HEK293 (cell line): ENCODE measurements around the gene AKAP8.

Source experiments
- CTCF ChIA-PET: fragments of 350-600 bp; formaldehyde crosslinking; extraction: SDS; loops from one replicate; lab custom pipeline; 2021; ENCODE audit warnings: antibody characterized with exemption; lab: Yijun Ruan, JAX
- POLR2A ChIA-PET: fragments of 300-600 bp; formaldehyde crosslinking; extraction: SDS; loops from one replicate; lab custom pipeline; 2020; ENCODE audit warnings: antibody characterized with exemption, inconsistent platforms; lab: Yijun Ruan, JAX
- H3K27ac ChIP-seq: fragments of 200-500 bp; sonication (Bioruptor generic); 2 replicates; pipeline ENCODE4 v1.5.1; 2014; ENCODE audit warnings: low read depth, low read length, control low read depth, inconsistent platforms; ENCODE audit errors: extremely low read depth
- H3K36me3 ChIP-seq, 2 experiments: fragments of 200-500 bp in 1 of 2; sonication (Bioruptor generic) in 1 of 2; 1 replicate in 1 of 2; 2 replicates in 1 of 2; pipeline ENCODE4 v1.5.1; 2014 to 2017; ENCODE audit warnings: inconsistent platforms in 2 of 2, low read length in 2 of 2; ENCODE audit not compliant: control insufficient read depth in 2 of 2, insufficient read depth in 1 of 2
- H3K4me1 ChIP-seq: fragments of 200-500 bp; sonication (Bioruptor generic); 2 replicates; pipeline ENCODE4 v1.5.1; 2014; ENCODE audit warnings: mild to moderate bottlenecking, low read length, inconsistent platforms; ENCODE audit not compliant: control insufficient read depth, insufficient read depth
- H3K4me3 ChIP-seq: 2 replicates; pipeline ENCODE4 v1.5.1; 2011; ENCODE audit warnings: low read depth, mild to moderate bottlenecking, control low read depth, low read length, moderate library complexity
- H3K9me3 ChIP-seq: fragments of 200-500 bp; sonication (Bioruptor generic); 2 replicates; pipeline ENCODE4 v1.5.1; 2014; ENCODE audit warnings: low read depth, low read length, inconsistent platforms; ENCODE audit not compliant: control insufficient read depth, insufficient read depth
- GLIS1 ChIP-seq: fragments of 450-650 bp; formaldehyde crosslinking; IDR thresholded peaks from 2 replicates; pipeline ENCODE4 v1.5.1; 2016; ENCODE audit warnings: missing biosample characterization, missing genetic modification characterization
- KLF7 ChIP-seq: fragments of 450-650 bp; formaldehyde crosslinking; IDR thresholded peaks from 2 replicates; pipeline ENCODE4 v1.5.1; 2016; ENCODE audit warnings: missing biosample characterization, missing genetic modification characterization, borderline replicate concordance
- MEIS1 ChIP-seq: sonication (generic); formaldehyde crosslinking; IDR thresholded peaks from 2 replicates; pipeline ENCODE4 v1.8.1; 2022; ENCODE audit warnings: missing genetic modification reagents, mild to moderate bottlenecking, borderline replicate concordance
- PRDM1 ChIP-seq: fragments of 450-650 bp; formaldehyde crosslinking; IDR thresholded peaks from 2 replicates; pipeline ENCODE4; 2016; ENCODE audit warnings: missing biosample characterization, missing genetic modification characterization
- TCF7L2 ChIP-seq: IDR thresholded peaks from 2 replicates; pipeline ENCODE4 v1.6.1; 2011; ENCODE audit warnings: low read depth, mild to moderate bottlenecking, inconsistent platforms, low read length, moderate library complexity, borderline replicate concordance
- ZBTB7A ChIP-seq: fragments of 450-650 bp; formaldehyde crosslinking; IDR thresholded peaks from 2 replicates; pipeline ENCODE4 v1.5.1; 2016; ENCODE audit warnings: low read depth, missing biosample characterization, missing genetic modification characterization
- ZIC2 ChIP-seq: fragments of 450-650 bp; formaldehyde crosslinking; IDR thresholded peaks from 2 replicates; pipeline ENCODE4 v1.5.1; 2016; ENCODE audit warnings: missing biosample characterization, missing genetic modification characterization
- ZNF133 ChIP-seq: fragments of 450-650 bp; formaldehyde crosslinking; IDR thresholded peaks from 2 replicates; pipeline ENCODE4 v1.5.1; 2016; ENCODE audit warnings: missing biosample characterization, missing genetic modification characterization
- ZNF140 ChIP-seq: fragments of 450-650 bp; formaldehyde crosslinking; IDR thresholded peaks from 2 replicates; pipeline ENCODE4 v1.5.1; 2016; ENCODE audit warnings: missing biosample characterization, missing genetic modification characterization
- ZNF174 ChIP-seq: fragments of 450-650 bp; formaldehyde crosslinking; IDR thresholded peaks from 2 replicates; pipeline ENCODE4 v1.5.0; 2017; ENCODE audit warnings: missing biosample characterization, mild to moderate bottlenecking, missing genetic modification characterization
- ZNF202 ChIP-seq: fragments of 450-650 bp; formaldehyde crosslinking; IDR thresholded peaks from 2 replicates; pipeline ENCODE4 v1.5.1; 2016; ENCODE audit warnings: missing biosample characterization, missing genetic modification characterization, borderline replicate concordance
- ZNF223 ChIP-seq: fragments of 450-650 bp; formaldehyde crosslinking; IDR thresholded peaks from 2 replicates; pipeline ENCODE4 v1.5.1; 2016; ENCODE audit warnings: missing biosample characterization, missing genetic modification characterization
- ZNF266 ChIP-seq: fragments of 450-650 bp; formaldehyde crosslinking; IDR thresholded peaks from 2 replicates; pipeline ENCODE4 v1.5.1; 2016; ENCODE audit warnings: missing biosample characterization, missing genetic modification characterization, low read depth
- ZNF302 ChIP-seq: fragments of 450-650 bp; formaldehyde crosslinking; IDR thresholded peaks from 2 replicates; pipeline ENCODE4 v1.5.1; 2016; ENCODE audit warnings: missing biosample characterization, missing genetic modification characterization, low read depth
- ZNF37A ChIP-seq: fragments of 450-650 bp; IDR thresholded peaks from 2 replicates; pipeline ENCODE4 v1.5.1; 2018; ENCODE audit warnings: missing biosample characterization, missing genetic modification characterization
- ZNF391 ChIP-seq: fragments of 450-650 bp; formaldehyde crosslinking; IDR thresholded peaks from 2 replicates; pipeline ENCODE4 v1.5.1; 2016; ENCODE audit warnings: low read depth, missing biosample characterization, missing genetic modification characterization, borderline replicate concordance
- ZNF560 ChIP-seq: fragments of 450-650 bp; formaldehyde crosslinking; IDR thresholded peaks from 2 replicates; pipeline ENCODE4 v1.5.1; 2017; ENCODE audit warnings: missing biosample characterization, missing genetic modification characterization, borderline replicate concordance
- ZNF571 ChIP-seq: fragments of 450-650 bp; formaldehyde crosslinking; IDR thresholded peaks from 2 replicates; pipeline ENCODE4 v1.5.0; 2017; ENCODE audit warnings: missing biosample characterization, missing genetic modification characterization
- ZNF610 ChIP-seq: fragments of 450-650 bp; formaldehyde crosslinking; IDR thresholded peaks from 2 replicates; pipeline ENCODE4 v1.5.1; 2016; ENCODE audit warnings: missing biosample characterization, missing genetic modification characterization, borderline replicate concordance
- ZNF626 ChIP-seq: fragments of 450-650 bp; sonication (Bioruptor Pico); formaldehyde crosslinking; IDR thresholded peaks from 2 replicates; pipeline ENCODE4 v1.5.1; 2018; ENCODE audit warnings: missing biosample characterization, missing genetic modification characterization, inconsistent platforms
- ZNF707 ChIP-seq: fragments of 450-650 bp; formaldehyde crosslinking; IDR thresholded peaks from 2 replicates; pipeline ENCODE4 v1.5.1; 2016; ENCODE audit warnings: missing biosample characterization, missing genetic modification characterization
- ZXDB ChIP-seq: fragments of 450-650 bp; formaldehyde crosslinking; IDR thresholded peaks from 2 replicates; pipeline ENCODE4 v1.5.1; 2016; ENCODE audit warnings: missing biosample characterization, missing genetic modification characterization
- TF ChIP-seq, protein P1 (sequence below): fragments of 450-650 bp; formaldehyde crosslinking; optimal IDR thresholded peaks from 2 replicates; pipeline ENCODE3; 2016; ENCODE audit warnings: missing biosample characterization, mild to moderate bottlenecking, missing genetic modification characterization
- TF ChIP-seq, protein P2 (sequence below): fragments of 450-650 bp; formaldehyde crosslinking; IDR thresholded peaks from 2 replicates; pipeline ENCODE4 v1.5.1; 2016; ENCODE audit warnings: missing biosample characterization, missing genetic modification characterization, borderline replicate concordance
- TF ChIP-seq, protein P3 (sequence below): fragments of 450-650 bp; formaldehyde crosslinking; IDR thresholded peaks from 2 replicates; pipeline ENCODE4 v1.5.1; 2016; ENCODE audit warnings: missing biosample characterization, missing genetic modification characterization

The AKAP8 gene

DNA sequence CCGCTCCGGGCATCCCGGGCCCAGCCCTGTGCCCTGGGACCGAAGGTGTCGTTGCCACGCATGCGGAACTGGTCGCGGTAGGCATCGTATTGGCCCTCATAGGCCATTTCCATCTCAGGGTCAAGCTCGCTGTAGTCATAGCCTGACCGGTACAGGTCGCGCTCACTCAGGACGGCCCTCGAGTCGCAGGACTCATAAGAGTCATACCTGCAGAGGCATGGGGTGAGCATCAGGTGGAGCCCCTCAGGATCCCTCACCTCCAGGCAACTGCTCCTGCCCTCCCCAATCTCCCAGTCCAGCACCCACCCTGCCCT, 21.8 kb upstream of the AKAP8 start:
- ChIA-PET CTCF (no interaction called here), POLR2A (interaction anchor here (1.7 kb wide), 1 partner anchor 18 kb away, joined by 6 read pairs; the partner anchor contains the start of gene AKAP8L)
- TF ChIP-seq KLF7 (tag by site-specific recombination) (no peak), ZNF626 (tag by site-specific recombination) (no peak), ZNF302 (tag by site-specific recombination) (no peak), PRDM1 (no peak)
- H3K27ac ChIP-seq: no peak overlapping the region
- H3K9me3 ChIP-seq: no peaks in the 10 kb centered on the region
- H3K4me1 ChIP-seq: no peaks in the 10 kb centered on the region
- no peak overlapping the region for H3K4me3 ChIP-seq
- H3K36me3 ChIP-seq: peaks cover 20 to 93% of the 10 kb centered on the region in 2 experiments

DNA sequence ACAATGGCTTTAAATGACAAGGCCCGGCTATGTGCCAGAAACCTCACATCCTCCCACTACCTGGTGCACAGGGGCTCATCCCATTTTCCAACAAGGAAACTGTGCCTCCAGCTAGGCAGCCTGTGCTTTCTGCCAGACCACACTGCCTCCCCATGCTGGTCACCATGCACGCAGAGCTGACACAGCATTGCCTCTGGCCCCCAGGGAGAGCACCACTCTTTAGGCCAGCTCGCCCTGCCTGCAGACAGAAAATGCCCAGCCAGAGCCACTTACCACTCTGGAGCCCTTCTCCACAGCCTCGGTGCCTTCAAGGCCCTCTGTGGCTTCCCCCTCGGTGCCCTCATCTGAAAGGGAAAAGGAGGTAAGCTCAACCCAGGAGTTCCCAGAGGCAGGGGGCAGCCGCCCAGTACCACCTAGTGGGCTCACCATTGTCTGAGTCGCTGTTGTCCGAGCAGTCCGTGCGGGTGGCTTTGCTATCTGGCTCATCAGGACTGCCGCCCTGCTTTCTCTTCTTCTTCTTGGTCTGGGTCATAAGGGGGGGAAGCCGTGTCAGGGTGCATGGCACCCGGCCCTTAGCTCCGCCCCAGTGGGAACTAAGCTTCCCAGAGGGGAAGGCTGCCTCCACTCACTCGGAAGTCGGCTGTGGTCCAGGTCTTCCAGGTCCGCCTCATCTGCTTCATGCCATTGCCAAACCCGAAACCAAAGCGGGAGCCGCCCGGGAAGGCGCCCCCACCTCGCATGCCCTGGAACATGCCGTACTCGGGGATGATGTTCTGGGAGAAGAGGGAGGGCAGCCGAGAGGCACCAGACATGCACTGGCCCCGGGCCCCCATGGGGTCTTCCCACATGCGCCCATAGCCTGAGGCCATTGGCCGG, 21.2 kb upstream of the AKAP8 start:
- POLR2A ChIA-PET: interaction anchor here (1.3 to 1.7 kb wide), 2 partner anchors 18 kb away, joined by 3 to 6 read pairs; partner anchors contain the start of gene AKAP8L

DNA sequence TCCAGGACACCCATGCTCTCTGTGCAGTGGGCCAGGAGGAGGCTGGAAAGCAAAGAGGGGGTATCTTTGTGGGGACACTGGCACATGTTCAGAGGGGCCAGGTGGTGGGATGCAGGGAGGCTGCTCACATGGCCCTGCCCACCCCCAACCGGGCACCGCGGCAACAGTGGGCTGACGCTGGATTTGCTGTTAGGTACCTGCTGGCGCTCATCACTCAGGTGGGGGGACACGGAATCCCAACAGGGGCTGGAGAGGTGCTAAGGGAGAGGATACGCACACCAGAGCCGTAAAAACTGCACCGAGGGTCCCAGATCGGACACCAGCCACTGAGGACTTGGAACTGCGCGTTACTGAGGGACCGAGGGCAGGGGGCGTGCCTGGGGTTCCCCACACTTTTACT, 20.0 kb upstream of the AKAP8 start:
- TF ChIP-seq ZNF174: no peak
- no peak for TF ChIP-seq ZNF571 (tag by site-specific recombination)
- TF ChIP-seq MEIS1 (CRISPR knock-in tag): no peak
- no peak for TF ChIP-seq TCF7L2
- TF ChIP-seq ZNF37A (tag by site-specific recombination): no peak
- TF ChIP-seq, protein P1, sequence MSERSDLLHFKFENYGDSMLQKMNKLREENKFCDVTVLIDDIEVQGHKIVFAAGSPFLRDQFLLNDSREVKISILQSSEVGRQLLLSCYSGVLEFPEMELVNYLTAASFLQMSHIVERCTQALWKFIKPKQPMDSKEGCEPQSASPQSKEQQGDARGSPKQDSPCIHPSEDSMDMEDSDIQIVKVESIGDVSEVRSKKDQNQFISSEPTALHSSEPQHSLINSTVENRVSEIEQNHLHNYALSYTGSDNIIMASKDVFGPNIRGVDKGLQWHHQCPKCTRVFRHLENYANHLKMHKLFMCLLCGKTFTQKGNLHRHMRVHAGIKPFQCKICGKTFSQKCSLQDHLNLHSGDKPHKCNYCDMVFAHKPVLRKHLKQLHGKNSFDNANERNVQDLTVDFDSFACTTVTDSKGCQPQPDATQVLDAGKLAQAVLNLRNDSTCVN: no peak
- TF ChIP-seq, protein P2, sequence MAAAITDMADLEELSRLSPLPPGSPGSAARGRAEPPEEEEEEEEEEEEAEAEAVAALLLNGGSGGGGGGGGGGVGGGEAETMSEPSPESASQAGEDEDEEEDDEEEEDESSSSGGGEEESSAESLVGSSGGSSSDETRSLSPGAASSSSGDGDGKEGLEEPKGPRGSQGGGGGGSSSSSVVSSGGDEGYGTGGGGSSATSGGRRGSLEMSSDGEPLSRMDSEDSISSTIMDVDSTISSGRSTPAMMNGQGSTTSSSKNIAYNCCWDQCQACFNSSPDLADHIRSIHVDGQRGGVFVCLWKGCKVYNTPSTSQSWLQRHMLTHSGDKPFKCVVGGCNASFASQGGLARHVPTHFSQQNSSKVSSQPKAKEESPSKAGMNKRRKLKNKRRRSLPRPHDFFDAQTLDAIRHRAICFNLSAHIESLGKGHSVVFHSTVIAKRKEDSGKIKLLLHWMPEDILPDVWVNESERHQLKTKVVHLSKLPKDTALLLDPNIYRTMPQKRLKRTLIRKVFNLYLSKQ: no peak
- no peak for TF ChIP-seq ZNF140
- no peak for TF ChIP-seq ZNF391 (tag by site-specific recombination)
- TF ChIP-seq ZNF610 (tag by site-specific recombination): no peak
- no peak for TF ChIP-seq ZNF560 (tag by site-specific recombination)
- TF ChIP-seq ZNF133 (tag by site-specific recombination): no peak
- TF ChIP-seq, protein P3, sequence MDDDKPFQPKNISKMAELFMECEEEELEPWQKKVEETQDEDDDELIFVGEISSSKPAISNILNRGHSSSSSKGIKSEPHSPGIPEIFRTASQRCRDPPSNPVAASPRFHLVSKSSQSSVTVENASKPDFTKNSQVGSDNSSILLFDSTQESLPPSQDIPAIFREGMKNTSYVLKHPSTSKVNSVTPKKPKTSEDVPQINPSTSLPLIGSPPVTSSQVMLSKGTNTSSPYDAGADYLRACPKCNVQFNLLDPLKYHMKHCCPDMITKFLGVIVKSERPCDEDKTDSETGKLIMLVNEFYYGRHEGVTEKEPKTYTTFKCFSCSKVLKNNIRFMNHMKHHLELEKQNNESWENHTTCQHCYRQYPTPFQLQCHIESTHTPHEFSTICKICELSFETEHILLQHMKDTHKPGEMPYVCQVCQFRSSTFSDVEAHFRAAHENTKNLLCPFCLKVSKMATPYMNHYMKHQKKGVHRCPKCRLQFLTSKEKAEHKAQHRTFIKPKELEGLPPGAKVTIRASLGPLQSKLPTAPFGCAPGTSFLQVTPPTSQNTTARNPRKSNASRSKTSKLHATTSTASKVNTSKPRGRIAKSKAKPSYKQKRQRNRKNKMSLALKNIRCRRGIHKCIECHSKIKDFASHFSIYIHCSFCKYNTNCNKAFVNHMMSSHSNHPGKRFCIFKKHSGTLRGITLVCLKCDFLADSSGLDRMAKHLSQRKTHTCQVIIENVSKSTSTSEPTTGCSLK (tag by site-specific recombination): no peak
- TF ChIP-seq GLIS1 (tag by site-specific recombination): no peak
- TF ChIP-seq ZNF223: no peak
- no peak for TF ChIP-seq ZNF266 (tag by site-specific recombination)
- TF ChIP-seq ZXDB (tag by site-specific recombination): no peak
- no peak for TF ChIP-seq ZNF202 (tag by site-specific recombination)
- TF ChIP-seq ZNF707 (tag by site-specific recombination): no peak
- peaks cover 23 to 92% of the 10 kb centered on the region in 2 experiments for H3K36me3 ChIP-seq
- H3K27ac ChIP-seq: no peak overlapping the region
- H3K4me3 ChIP-seq: no peak overlapping the region
- ChIA-PET POLR2A (interaction anchor here (1.3 kb wide), 1 partner anchor 19 kb away, joined by 3 read pairs; the partner anchor contains the start of gene AKAP8L), CTCF (no interaction called here)
- no peaks in the 10 kb centered on the region for H3K9me3 ChIP-seq
- H3K4me1 ChIP-seq: no peaks in the 10 kb centered on the region

More for the DNA sequence above, 21.2 kb upstream of the AKAP8 start:
- CTCF ChIA-PET: interaction anchor here (0.6 kb wide), 1 partner anchor 153 kb away, joined by 3 read pairs; no protein-coding TSS in a partner anchor
- TF ChIP-seq ZIC2 (tag by site-specific recombination): 0 out of 2 replicates have a peak, but pooled peaks have one; percentile 22
- no peak for TF ChIP-seq ZBTB7A
- no peaks in the 10 kb centered on the region for H3K4me1 ChIP-seq
- H3K4me3 ChIP-seq: no peak overlapping the region
- no peak overlapping the region for H3K27ac ChIP-seq
- peaks cover 23 to 94% of the 10 kb centered on the region in 2 experiments for H3K36me3 ChIP-seq
- H3K9me3 ChIP-seq: no peaks in the 10 kb centered on the region
